Measurements from ENCODE around the gene ANKRD50. TPM values are rescaled to one million over a fixed set of nuclear protein-coding genes. Genes with fewer than 3 reads are reported as not detected.

The ANKRD50 gene
- total RNA-seq, 4 donors from 2014 or later = 22.5 to 26.0 (median 23.7) TPM

DNA sequence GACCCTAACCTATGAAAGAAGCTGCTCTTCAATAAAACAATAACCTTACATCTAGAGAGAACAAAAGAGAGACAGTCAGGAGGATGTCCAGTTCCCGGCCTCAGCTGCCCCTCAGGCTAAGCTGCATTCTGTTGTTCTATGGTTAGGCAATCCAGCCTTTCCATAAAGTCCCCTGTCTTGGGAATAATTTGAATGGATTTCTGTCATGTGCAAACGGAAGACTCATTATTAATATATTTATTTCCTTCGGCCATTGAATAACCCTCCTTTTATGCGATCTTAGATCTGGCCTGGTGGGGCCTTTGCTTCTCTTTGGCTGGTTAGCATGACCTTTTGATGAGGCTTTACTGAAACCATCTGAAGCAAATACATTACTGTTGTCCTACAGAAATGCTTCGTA is 80.1 kb downstream of the ANKRD50 start:
- intact Hi-C loops (cut with DNase I) = no loop called here
- Histone ChIP-seq H3K9me3 (no peaks in the 10 kb centered on the region), H3K27ac (peak overlapping the region in 1 of 3 donors; percentile 50), H3K36me3 (no peaks in the 10 kb centered on the region), H3K4me1 (peaks cover 14% of the 10 kb centered on the region in 2 donors), H3K27me3 (no peaks in the 10 kb centered on the region), H3K4me3 (replicated peaks in 1 of 3) (no peak overlapping the region)
- DNase-seq = no peak
- WGBS, 2 donors = 87 to 91% methylated on average over 5 of the region's 5 CpGs
- no peak for TF ChIP-seq CTCF (IDR thresholded peaks at IDR 0.05)
- no peak for TF ChIP-seq POLR2A (IDR thresholded peaks at IDR 0.05)

GRCh38 chr4:124631760-124632159 is 80.8 kb downstream of the ANKRD50 start:
- Histone ChIP-seq H3K9me3 (no peaks in the 10 kb centered on the region), H3K4me3 (replicated peaks in 1 of 3) (no peak overlapping the region), H3K27me3 (no peaks in the 10 kb centered on the region), H3K27ac (peak overlapping the region in 2 of 3 donors; percentile 12 to 50), H3K4me1 (peaks cover 14% of the 10 kb centered on the region in 2 donors), H3K36me3 (no peaks in the 10 kb centered on the region)
- DNase-seq = peak; percentile 73 to 77
- WGBS, 2 donors = 3 to 10% methylated on average over 1 of the region's 1 CpG
- TF ChIP-seq POLR2A (IDR thresholded peaks at IDR 0.05) (no peak), CTCF (IDR thresholded peaks at IDR 0.05) (no peak)
- intact Hi-C loops (cut with DNase I) = no loop called here

- no peak for TF ChIP-seq CTCF (IDR thresholded peaks at IDR 0.05)
- no peak for TF ChIP-seq POLR2A (IDR thresholded peaks at IDR 0.05)
- Histone ChIP-seq H3K36me3 (no peaks in the 10 kb centered on the region), H3K27me3 (no peaks in the 10 kb centered on the region), H3K4me3 (replicated peaks in 1 of 3) (no peak overlapping the region), H3K9me3 (no peaks in the 10 kb centered on the region), H3K4me1 (peaks cover 18 to 26% of the 10 kb centered on the region in 2 donors), H3K27ac (peak overlapping the region in 1 of 3 donors; percentile 32)
- intact Hi-C loops (cut with DNase I) = no loop called here
- WGBS, 2 donors = 70 to 71% methylated on average over 1 of the region's 1 CpG
- no peak for DNase-seq
These were observed 82.9 kb downstream of the ANKRD50 start for GRCh38 chr4:124629681-124630080.

Measured in thyroid gland (tissue), 4 donors.